Tibial nerve (tissue), 4 donors: ENCODE data around the gene EML1. TPM values are rescaled to one million over a fixed set of nuclear protein-coding genes. Genes with fewer than 3 reads are reported as not detected.

Experiments
- DNase-seq, 2 donors: peaks; one replicate each; pipeline ENCODE4 v3.0.0-alpha.2; 2019; ENCODE audit warnings: low spot score in 2 of 2
- H3K27ac ChIP-seq, 4 donors: fragments of 200-600 bp; sonication (generic) in 3 of 4; one replicate each; pipeline ENCODE4 v1.5.1; 2017 to 2019; ENCODE audit warnings: mild to moderate bottlenecking in 1 of 4
- H3K27me3 ChIP-seq, 2 donors: fragments of 200-600 bp; sonication (generic) in 1 of 2; one replicate each; pipeline versions ENCODE4 v1.5.1 to v1.6.0; 2017 to 2019
- H3K36me3 ChIP-seq, 3 donors: fragments of 200-600 bp; sonication (generic); one replicate each; pipeline ENCODE4 v1.5.1; 2018 to 2019
- H3K4me1 ChIP-seq, 4 donors: fragments of 200-600 bp; sonication (generic) in 3 of 4; one replicate each; pipeline ENCODE4 v1.5.1; 2017 to 2019
- H3K4me3 ChIP-seq, 4 donors: fragments of 200-600 bp; sonication (generic) in 3 of 4; one replicate each; pipeline ENCODE4 v1.5.1; 2017 to 2019; ENCODE audit warnings: mild to moderate bottlenecking in 1 of 4, moderate library complexity in 1 of 4
- H3K9me3 ChIP-seq, 4 donors: fragments of 200-600 bp; sonication (generic) in 3 of 4; one replicate each; pipeline ENCODE4 v1.5.1; 2017 to 2019
- EP300 ChIP-seq, 2 donors: sonication (generic); formaldehyde crosslinking; IDR thresholded peaks; one replicate each; pipeline ENCODE4 v1.6.1; 2017; ENCODE audit warnings: antibody characterized with exemption in 2 of 2, mild to moderate bottlenecking in 1 of 2
- POLR2A ChIP-seq, 2 donors: fragments of 450-650 bp; IDR thresholded peaks; one replicate each; pipeline ENCODE4 v1.6.1; 2017; ENCODE audit warnings: antibody characterized with exemption in 2 of 2, mild to moderate bottlenecking in 2 of 2, moderate library complexity in 2 of 2
- WGBS, 2 donors: methylation state at CpG; one replicate each; pipeline ENCODE4 v1.1.5; 2018; 5-methylcytosine and 5-hydroxymethylcytosine counted together
- total RNA-seq, 4 donors: library from RNA; depleted of rRNA; stranded (reverse); fragments of >200 nt; gene quantifications; one replicate each; pipeline ENCODE4 v1.1.0, GENCODE V29; 2016
- TF ChIP-seq, protein P1 (sequence below), 5 experiments: fragments of 200-600 bp in 3 of 5; fragments of 450-650 bp in 2 of 5; sonication (generic) in 3 of 5; IDR thresholded peaks; one replicate each; pipeline ENCODE4 v1.5.1; 2016 to 2019; ENCODE audit warnings: antibody characterized with exemption in 5 of 5, mild to moderate bottlenecking in 3 of 5, moderate library complexity in 2 of 5

The EML1 gene
- total RNA-seq, 4 donors from 2014 or later, result 32.4 to 82.8 (median 55.2) TPM

DNA sequence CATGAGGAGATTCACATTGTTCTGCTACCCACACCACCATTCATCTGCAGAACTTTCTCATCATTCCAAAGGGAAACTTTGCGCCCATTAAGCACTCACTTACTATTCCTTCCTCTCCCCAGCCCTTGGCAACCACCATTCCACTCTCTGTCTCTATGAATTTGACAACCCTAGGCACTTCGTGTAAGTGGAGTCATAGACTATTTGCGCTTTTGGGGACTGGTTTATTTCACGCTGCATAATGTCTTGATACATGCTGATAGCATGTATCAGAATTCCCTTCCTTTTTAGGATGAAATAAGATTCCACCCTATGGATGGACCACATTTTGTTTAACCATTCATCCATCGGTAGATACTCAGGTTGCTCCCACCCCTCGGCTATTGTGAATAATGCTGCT, 4.5 kb upstream of the EML1 start:
- H3K27me3 ChIP-seq, result no peaks in the 10 kb centered on the region
- no peak overlapping the region for H3K27ac ChIP-seq
- peaks cover 0 to 24% (median 7%) of the 10 kb centered on the region in 4 donors for H3K4me1 ChIP-seq
- TF ChIP-seq POLR2A (IDR thresholded peaks at IDR 0.05) (no peak), EP300 (IDR thresholded peaks at IDR 0.05) (no peak)
- TF ChIP-seq, protein P1, sequence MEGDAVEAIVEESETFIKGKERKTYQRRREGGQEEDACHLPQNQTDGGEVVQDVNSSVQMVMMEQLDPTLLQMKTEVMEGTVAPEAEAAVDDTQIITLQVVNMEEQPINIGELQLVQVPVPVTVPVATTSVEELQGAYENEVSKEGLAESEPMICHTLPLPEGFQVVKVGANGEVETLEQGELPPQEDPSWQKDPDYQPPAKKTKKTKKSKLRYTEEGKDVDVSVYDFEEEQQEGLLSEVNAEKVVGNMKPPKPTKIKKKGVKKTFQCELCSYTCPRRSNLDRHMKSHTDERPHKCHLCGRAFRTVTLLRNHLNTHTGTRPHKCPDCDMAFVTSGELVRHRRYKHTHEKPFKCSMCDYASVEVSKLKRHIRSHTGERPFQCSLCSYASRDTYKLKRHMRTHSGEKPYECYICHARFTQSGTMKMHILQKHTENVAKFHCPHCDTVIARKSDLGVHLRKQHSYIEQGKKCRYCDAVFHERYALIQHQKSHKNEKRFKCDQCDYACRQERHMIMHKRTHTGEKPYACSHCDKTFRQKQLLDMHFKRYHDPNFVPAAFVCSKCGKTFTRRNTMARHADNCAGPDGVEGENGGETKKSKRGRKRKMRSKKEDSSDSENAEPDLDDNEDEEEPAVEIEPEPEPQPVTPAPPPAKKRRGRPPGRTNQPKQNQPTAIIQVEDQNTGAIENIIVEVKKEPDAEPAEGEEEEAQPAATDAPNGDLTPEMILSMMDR (IDR thresholded peaks at IDR 0.05), result no peak
- H3K36me3 ChIP-seq, result no peaks in the 10 kb centered on the region
- H3K4me3 ChIP-seq, result no peak overlapping the region
- no peak for DNase-seq
- 88 to 92% methylated on average over 6 of the region's 6 CpGs for WGBS, 2 donors
- H3K9me3 ChIP-seq, result no peaks in the 10 kb centered on the region

DNA sequence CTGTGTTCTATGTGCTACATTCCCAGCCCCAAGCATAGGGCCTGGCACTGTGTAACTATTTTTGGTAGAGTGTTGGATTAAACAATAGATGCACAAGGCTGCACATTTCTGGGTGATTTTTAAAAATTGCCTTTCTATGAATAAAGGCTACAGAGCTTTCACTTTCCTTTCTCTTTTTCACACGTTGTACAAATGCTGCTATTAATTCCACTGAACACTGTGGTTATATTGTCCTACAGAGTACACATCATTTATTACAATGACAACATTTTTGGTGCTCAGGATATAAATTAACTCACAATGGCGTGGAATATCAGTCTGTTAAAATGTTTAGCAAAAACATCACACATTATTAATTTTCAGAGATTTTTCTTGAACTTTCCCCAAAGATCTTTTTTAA, 3.6 kb upstream of the EML1 start:
- H3K9me3 ChIP-seq, result no peaks in the 10 kb centered on the region
- no peak overlapping the region for H3K4me3 ChIP-seq
- no peak for TF ChIP-seq EP300 (IDR thresholded peaks at IDR 0.05)
- TF ChIP-seq, protein P1 (IDR thresholded peaks at IDR 0.05), result no peak
- no peak for TF ChIP-seq POLR2A (IDR thresholded peaks at IDR 0.05)
- H3K27ac ChIP-seq, result peak overlapping the region in 2 of 4 donors; percentile 24 to 29
- 24 to 28% methylated on average over 2 of the region's 2 CpGs for WGBS, 2 donors
- peaks cover 0 to 33% (median 9%) of the 10 kb centered on the region in 4 donors for H3K4me1 ChIP-seq
- DNase-seq, result no peak
- H3K27me3 ChIP-seq, result no peaks in the 10 kb centered on the region
- no peaks in the 10 kb centered on the region for H3K36me3 ChIP-seq

DNA sequence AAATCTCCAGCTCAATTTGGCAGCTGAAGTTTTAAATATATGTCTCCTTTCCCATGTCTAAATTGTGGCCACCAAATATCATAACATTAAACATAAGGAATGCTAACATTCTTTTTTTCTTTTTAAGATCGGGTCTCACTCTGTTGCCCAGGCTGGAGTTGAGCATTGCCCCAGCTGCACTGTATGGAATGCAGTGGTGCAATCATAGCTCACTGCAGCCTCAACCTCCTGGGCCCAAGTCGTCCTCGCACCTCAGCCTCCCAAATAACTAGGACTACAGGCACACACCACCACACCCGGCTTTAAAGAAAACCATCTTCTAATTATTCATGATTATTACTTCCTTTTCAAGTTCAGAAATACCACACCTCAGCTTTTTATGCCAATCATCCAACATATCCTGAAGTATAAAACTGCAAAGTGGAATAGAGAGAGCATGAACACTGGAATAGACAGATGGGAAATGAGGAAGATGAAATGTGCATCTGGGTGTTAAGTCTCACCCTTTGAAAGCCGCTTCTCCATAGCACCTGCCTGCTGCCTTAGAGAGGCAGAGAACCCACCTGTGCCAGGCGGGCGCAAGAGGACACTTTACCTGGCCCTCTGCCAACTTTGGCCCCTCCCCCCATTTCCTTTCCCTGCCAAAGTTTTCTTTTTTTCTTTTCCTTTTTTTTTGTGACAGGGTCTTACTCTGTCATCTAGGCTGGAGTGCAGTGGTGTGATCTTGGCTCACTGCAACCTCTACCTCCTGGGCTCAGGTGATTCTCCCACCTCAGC, 2.8 kb upstream of the EML1 start:
- TF ChIP-seq POLR2A (IDR thresholded peaks at IDR 0.05), result no peak
- TF ChIP-seq EP300 (IDR thresholded peaks at IDR 0.05), result no peak
- Histone ChIP-seq H3K27me3 (no peaks in the 10 kb centered on the region), H3K4me1 (peaks cover 0 to 41% (median 12%) of the 10 kb centered on the region in 4 donors), H3K4me3 (no peak overlapping the region), H3K36me3 (no peaks in the 10 kb centered on the region), H3K27ac (no peak overlapping the region), H3K9me3 (no peaks in the 10 kb centered on the region)
- no peak for DNase-seq
- WGBS, 2 donors, result 86 to 87% methylated on average over 7 of the region's 7 CpGs

DNA sequence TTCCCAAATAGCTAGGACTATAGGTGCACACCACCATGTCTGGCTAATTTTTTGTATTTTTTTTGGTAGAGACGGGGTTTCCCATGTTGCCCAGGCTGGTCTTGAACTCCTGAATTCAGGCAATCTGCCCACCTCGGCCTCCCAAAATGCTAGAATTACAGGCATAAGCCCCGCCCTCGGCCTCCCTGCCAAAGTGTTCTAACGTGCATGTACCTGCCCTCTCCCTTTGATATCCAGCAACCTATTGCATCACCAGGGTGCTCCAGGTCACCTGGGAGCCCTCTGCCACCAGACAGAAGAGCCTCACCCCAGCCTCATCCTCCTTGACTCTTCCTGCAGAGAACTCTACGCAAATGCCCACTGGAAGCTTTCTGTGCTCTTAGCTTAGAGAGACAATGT, 2.2 kb upstream of the EML1 start:
- Histone ChIP-seq H3K4me3 (no peak overlapping the region), H3K9me3 (no peaks in the 10 kb centered on the region), H3K36me3 (no peaks in the 10 kb centered on the region), H3K27ac (no peak overlapping the region), H3K4me1 (peaks cover 0 to 46% (median 12%) of the 10 kb centered on the region in 4 donors), H3K27me3 (no peaks in the 10 kb centered on the region)
- no peak for DNase-seq
- WGBS, 2 donors, result 84 to 91% methylated on average over 6 of the region's 6 CpGs
- TF ChIP-seq EP300 (IDR thresholded peaks at IDR 0.05) (no peak), POLR2A (IDR thresholded peaks at IDR 0.05) (no peak)
- TF ChIP-seq, protein P1 (IDR thresholded peaks at IDR 0.05), result no peak

DNA sequence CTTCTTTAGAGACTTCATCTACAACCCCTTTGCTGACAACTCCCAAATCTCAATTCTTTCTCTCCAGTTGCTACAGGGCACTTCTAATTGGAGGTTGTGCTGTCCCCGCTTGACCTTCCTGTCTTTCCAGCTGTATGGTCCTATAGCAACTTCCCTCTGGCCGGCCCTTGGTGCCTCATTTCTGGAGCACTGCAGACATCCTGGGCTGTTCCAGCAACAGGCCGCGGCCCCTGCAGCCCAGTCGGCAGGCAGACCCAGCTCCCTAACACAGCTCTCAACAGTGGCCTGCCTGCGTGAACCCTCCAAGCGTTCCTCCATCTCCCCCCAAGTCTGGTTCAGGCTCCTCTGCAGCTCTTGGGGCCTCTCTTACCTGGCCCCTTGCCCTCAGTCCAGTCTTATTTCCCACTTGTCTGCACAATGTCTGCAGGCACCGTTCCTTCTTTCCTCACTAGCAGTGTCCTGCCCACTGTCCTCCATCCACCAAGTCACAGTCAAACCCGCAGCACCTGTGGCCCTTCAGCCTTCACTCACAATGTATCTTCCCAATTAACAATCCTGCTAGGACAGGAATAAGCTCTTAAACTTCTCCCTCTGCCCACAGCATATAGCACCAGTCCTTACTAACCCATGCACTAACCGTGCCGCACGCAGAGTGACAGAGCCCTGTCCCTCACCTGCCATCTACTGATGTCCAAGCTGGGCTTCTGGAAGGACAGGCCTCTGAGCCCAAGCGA, 1.6 kb upstream of the EML1 start:
- TF ChIP-seq, protein P1 (IDR thresholded peaks at IDR 0.05), result no peak
- TF ChIP-seq POLR2A (IDR thresholded peaks at IDR 0.05), result no peak
- peaks cover 0 to 50% (median 12%) of the 10 kb centered on the region in 4 donors for H3K4me1 ChIP-seq
- H3K36me3 ChIP-seq, result no peaks in the 10 kb centered on the region
- no peaks in the 10 kb centered on the region for H3K27me3 ChIP-seq
- H3K4me3 ChIP-seq, result no peak overlapping the region
- H3K9me3 ChIP-seq, result no peaks in the 10 kb centered on the region
- DNase-seq, result no peak
- peak overlapping the region in 2 of 4 donors; percentile 94 to 95 for H3K27ac ChIP-seq
- WGBS, 2 donors, result 83% methylated on average over 13 of the region's 13 CpGs
